HG02852 (cell line): Measurements from ENCODE around the gene ACSS3.
"Not testable (repeated sequence)": the region's sequence is repeated elsewhere in the genome, so short reads cannot be mapped to it uniquely, and the experiment has no call there.

Source experiments
- ATAC-seq: cut with Tn5 transposase; IDR thresholded peaks from one replicate; pipeline ENCODE4 v1.9.1; 2021; ENCODE audit warnings: mild to moderate bottlenecking, moderate library complexity; ENCODE audit not compliant: unreplicated experiment

Gene ACSS3

GRCh38 chr12:81077686-81078441 lies at the start of gene ACSS3:
ACSS3 (plus strand) TSS chr12:81078079; CDS start chr12:81078121, 42 bp downstream.
- ATAC-seq, result no peak

GRCh38 chr12:81034926-81035325 lies 43.0 kb upstream of the ACSS3 start:
- ATAC-seq, result no peak

GRCh38 chr12:81039231-81039630 lies 38.6 kb upstream of the ACSS3 start:
- ATAC-seq, result no peak

- no peak for ATAC-seq
These were observed 33.7 kb upstream of the ACSS3 start for GRCh38 chr12:81043979-81044740.

- ATAC-seq, result not testable (repeated sequence)
These were observed 12.9 kb upstream of the ACSS3 start for GRCh38 chr12:81064971-81065370.

- ATAC-seq, result no peak
These were observed 7.0 kb upstream of the ACSS3 start for GRCh38 chr12:81070846-81071245.

GRCh38 chr12:81075539-81075938 lies 2.3 kb upstream of the ACSS3 start:
- no peak for ATAC-seq

- ATAC-seq, result no peak
These were observed 572 bp upstream of the ACSS3 start for GRCh38 chr12:81077329-81077685.

- no peak for ATAC-seq
These were observed 754 bp downstream of the ACSS3 start for GRCh38 chr12:81078469-81079196.

GRCh38 chr12:81079280-81080076 lies 1.6 kb downstream of the ACSS3 start:
- no peak for ATAC-seq

GRCh38 chr12:81080431-81080983 lies 2.6 kb downstream of the ACSS3 start:
- no peak for ATAC-seq

- no peak for ATAC-seq
These were observed 3.8 kb downstream of the ACSS3 start for GRCh38 chr12:81081726-81082125.

GRCh38 chr12:81083018-81083417 lies 5.1 kb downstream of the ACSS3 start:
- ATAC-seq, result no peak

GRCh38 chr12:81083906-81084513 lies 6.1 kb downstream of the ACSS3 start:
- no peak for ATAC-seq

- ATAC-seq, result no peak
These were observed 7.0 kb downstream of the ACSS3 start for GRCh38 chr12:81084811-81085350.

GRCh38 chr12:81085832-81086231 lies 8.0 kb downstream of the ACSS3 start:
- ATAC-seq, result no peak

- ATAC-seq, result no peak
These were observed 8.5 kb downstream of the ACSS3 start for GRCh38 chr12:81086342-81086741.

GRCh38 chr12:81088221-81088620 lies 10.3 kb downstream of the ACSS3 start:
- ATAC-seq, result no peak

- ATAC-seq, result no peak
These were observed 11.5 kb downstream of the ACSS3 start for GRCh38 chr12:81089412-81089811.

GRCh38 chr12:81092053-81092452 lies 14.2 kb downstream of the ACSS3 start:
- ATAC-seq, result no peak
